HTERT RPE-1 (cell line): ENCODE results near the gene ACP3.

ENCODE experiments used
- in situ Hi-C: fragments of 300-500 bp; cut with MboI; formaldehyde crosslinking; loops from 4 replicates; pipeline ENCODE4 v1.14.3; 2020; ENCODE audit warnings: low sequenced_read_pairs

Gene ACP3

DNA sequence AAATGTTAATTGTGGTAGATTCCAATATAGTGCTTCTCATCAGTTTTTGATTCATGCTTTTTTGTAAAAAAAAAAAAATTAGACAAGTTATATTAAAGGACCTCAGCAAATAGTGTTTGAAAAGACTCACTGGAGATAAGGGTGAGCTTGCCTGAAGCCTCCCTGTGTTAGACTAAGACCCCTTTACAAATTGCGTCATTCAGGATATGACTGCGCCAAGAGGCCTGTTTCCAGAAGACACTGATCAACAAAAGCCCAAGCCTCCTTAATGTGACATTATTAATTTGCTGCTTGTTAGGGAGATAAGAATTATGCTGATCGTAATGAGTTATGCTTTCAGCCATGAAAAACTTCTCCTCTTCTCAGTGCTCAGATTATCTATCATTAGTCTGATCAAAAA, 87.1 kb downstream of the ACP3 start:
- in situ Hi-C loops = no loop called here

DNA sequence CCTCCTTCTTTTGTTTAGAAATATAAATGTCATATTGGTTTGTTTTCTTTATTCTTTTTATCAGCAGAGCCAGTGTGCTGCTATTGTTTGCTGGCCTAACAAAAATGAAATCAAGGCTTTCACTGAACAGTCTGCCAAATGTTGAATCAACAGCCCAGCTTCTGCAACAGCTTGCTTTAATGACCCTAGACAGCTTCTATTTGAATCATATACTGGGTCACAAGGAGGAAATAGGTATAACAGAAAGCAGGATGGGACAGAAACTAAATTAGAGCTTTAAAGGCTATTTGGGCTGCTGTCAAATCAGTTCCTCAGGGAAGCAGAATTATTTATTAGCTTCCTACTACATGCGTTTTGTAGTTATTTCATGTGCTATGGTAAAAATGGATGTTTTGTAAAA, 88.0 kb downstream of the ACP3 start:
- in situ Hi-C loops = no loop called here

DNA sequence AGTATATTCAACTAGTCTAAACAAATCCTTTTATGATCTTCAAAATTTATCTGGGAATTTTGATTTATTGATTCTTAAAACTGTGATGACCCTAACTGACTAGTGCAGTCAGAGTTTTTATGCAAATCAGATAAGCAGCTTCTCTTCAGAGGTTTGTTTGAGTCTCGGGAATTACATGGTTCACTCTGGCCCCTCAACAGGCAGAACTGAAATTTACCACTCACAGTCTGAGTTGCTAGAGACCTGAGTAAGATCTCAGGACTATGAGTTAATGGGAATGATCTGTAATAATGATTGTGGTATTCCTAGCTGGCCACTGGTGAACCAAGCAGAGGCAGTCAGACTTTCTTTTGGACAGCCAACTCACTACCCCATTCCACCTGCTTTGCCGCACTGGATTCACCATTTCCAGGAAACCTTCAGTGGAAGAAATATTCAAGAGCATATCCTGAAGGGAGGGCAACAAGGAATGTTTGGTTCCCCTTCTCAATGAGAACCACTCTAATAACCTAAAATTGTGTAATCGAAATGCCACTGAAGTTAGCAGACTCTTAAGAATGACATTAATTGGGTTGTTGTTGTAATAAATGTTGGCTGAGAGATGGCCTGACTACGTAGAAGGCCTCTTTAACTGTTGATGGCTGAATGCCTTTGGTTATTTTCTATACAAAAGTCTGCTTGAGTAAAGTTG, 88.5 kb downstream of the ACP3 start:
- in situ Hi-C loops = no loop called here

- in situ Hi-C loops = no loop called here
Observed at GRCh38 chr3:132406587-132406986, 89.4 kb downstream of the ACP3 start.

GRCh38 chr3:132407025-132407424, 89.8 kb downstream of the ACP3 start:
- in situ Hi-C loops = no loop called here
